Ectodermal cell (in vitro differentiated cells): ENCODE measurements around the gene NMU.
"Not testable (repeated sequence)": the region's sequence is repeated elsewhere in the genome, so short reads cannot be mapped to it uniquely, and the experiment has no call there.

Source experiments
- H3K27ac ChIP-seq: 2 replicates; pipeline ENCODE4 v1.7.0; 2013; ENCODE audit warnings: mild to moderate bottlenecking, low read depth, low read length; ENCODE audit not compliant: insufficient read depth, poor library complexity, severe bottlenecking
- H3K27me3 ChIP-seq: 2 replicates; pipeline ENCODE4 v1.7.0; 2013; ENCODE audit warnings: mild to moderate bottlenecking, low read length; ENCODE audit not compliant: insufficient read depth, control insufficient read depth, poor library complexity, severe bottlenecking
- H3K36me3 ChIP-seq: one replicate; pipeline ENCODE4 v1.7.0; 2013; ENCODE audit warnings: low read length; ENCODE audit not compliant: control insufficient read depth, insufficient read depth
- H3K4me1 ChIP-seq: one replicate; pipeline ENCODE4 v1.7.0; 2013; ENCODE audit warnings: low read length; ENCODE audit not compliant: control insufficient read depth, insufficient read depth
- H3K4me3 ChIP-seq: 2 replicates; pipeline ENCODE4 v1.7.0; 2013; ENCODE audit warnings: low read depth, low read length, control low read depth; ENCODE audit not compliant: insufficient read depth
- H3K9me3 ChIP-seq: 2 replicates; pipeline ENCODE4 v1.7.0; 2013; ENCODE audit warnings: mild to moderate bottlenecking, low read length, moderate library complexity; ENCODE audit not compliant: control insufficient read depth
- WGBS, 2 experiments: methylation state at CpG; one replicate each; pipeline ENCODE4 v1.1.7; 2013; ENCODE audit warnings: missing lambda C conversion rate in 2 of 2; 5-methylcytosine and 5-hydroxymethylcytosine counted together

Gene NMU

DNA sequence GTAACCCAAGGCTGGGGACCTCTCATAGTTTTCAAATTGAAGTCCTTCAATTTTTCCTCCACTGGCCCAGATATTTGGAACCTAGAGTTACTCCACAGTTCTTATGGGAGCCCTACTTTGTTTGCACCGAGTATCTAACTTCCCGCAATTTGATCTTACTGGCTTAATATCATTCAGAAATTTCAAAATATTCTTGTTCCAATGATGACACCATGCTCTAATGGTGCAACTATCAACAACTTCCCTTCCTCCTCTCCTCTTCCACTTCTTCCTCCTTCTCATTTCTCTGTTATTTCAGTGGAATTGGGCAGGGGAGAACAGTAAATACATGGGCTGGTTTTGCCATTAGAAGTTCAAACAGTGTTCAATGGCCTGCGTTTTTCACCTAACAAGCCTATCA is 64.3 kb downstream of the NMU start:
- Histone ChIP-seq H3K4me1 (no peaks in the 10 kb centered on the region), H3K4me3 (no peak overlapping the region), H3K9me3 (no peaks in the 10 kb centered on the region), H3K27me3 (no peaks in the 10 kb centered on the region), H3K36me3 (no peaks in the 10 kb centered on the region), H3K27ac (no peak overlapping the region)
- 94 to 95% methylated on average over 3 of the region's 3 CpGs for WGBS, 2 experiments

DNA sequence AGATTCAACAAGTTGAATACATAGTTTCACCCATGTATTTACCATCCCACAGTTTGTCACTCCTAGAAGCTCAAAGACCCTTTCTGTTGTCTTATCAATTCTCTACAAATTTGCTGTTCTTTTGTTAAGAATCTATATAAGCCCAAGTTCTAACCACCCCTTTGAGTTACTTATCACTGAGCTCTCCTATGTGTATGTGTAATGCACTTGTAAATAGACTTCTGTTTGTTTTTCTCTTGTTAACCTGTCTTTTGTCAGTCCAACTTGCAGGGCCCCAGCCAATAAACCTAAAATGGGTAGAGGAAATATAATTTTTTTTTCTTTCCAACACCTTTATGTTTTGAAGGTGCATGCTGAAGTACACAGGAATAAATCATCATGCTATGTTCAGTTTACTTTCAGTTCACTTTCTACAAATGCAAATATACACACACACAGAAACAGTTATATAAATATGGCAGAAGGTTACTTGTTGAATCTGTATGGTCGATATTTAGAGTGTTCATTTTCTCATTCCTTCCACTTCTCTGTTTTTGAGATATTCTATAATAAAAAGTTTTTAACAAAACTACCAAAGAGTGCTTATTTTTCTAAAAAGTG is 67.1 kb downstream of the NMU start:
- Histone ChIP-seq H3K4me3 (no peak overlapping the region), H3K4me1 (no peaks in the 10 kb centered on the region), H3K9me3 (no peaks in the 10 kb centered on the region), H3K36me3 (no peaks in the 10 kb centered on the region), H3K27ac (no peak overlapping the region), H3K27me3 (no peaks in the 10 kb centered on the region)
- WGBS, 2 experiments, result no CpG with 5 or more reads among the region's 1 CpG

DNA sequence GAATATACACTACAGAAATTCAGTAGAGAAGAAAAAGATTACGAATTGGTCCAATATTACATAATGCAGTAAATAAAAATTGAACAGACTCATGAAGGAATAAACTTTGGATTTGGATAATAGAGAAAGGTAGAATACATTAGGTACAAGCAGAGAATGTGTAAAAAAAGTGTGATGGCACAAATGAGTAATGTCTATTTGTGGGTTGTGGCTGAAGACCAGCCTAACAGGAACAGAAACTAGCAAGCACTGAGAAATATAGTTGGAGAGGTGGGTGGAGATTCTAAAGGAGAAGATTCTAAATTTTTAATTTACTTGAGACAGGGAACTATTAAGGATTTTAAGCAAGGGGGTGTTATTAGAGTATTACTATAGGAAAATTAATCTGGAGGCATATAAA is 74.2 kb downstream of the NMU start:
- Histone ChIP-seq H3K27me3 (no peaks in the 10 kb centered on the region), H3K9me3 (no peaks in the 10 kb centered on the region), H3K36me3 (no peaks in the 10 kb centered on the region), H3K4me3 (no peak overlapping the region), H3K27ac (no peak overlapping the region), H3K4me1 (no peaks in the 10 kb centered on the region)
- WGBS, 2 experiments, result 83 to 100% methylated on average over 1 of the region's 1 CpG

DNA sequence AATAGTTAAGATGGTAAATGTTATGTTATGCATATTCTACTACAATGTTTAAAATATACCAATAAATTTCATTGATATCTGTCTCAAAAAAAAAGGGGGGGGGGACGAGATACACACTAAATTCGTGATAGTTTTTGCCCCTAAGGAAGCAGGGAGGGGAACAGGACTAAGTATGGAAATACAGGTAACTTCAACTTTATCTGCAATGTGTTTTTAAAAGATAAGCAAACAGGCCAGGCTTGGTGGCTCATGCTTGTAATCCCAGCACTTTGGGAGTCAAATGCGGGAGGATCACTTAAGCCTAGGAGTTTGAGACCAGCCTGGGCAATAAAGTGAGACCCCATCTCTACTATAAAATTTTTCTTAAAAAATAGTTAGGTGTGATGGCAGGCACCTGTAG is 76.0 kb downstream of the NMU start:
- no peaks in the 10 kb centered on the region for H3K4me1 ChIP-seq
- H3K27me3 ChIP-seq, result no peaks in the 10 kb centered on the region
- H3K9me3 ChIP-seq, result no peaks in the 10 kb centered on the region
- no peaks in the 10 kb centered on the region for H3K36me3 ChIP-seq
- H3K27ac ChIP-seq, result no peak overlapping the region
- WGBS, 2 experiments, result 96% methylated on average over 3 of the region's 3 CpGs
- H3K4me3 ChIP-seq, result no peak overlapping the region

DNA sequence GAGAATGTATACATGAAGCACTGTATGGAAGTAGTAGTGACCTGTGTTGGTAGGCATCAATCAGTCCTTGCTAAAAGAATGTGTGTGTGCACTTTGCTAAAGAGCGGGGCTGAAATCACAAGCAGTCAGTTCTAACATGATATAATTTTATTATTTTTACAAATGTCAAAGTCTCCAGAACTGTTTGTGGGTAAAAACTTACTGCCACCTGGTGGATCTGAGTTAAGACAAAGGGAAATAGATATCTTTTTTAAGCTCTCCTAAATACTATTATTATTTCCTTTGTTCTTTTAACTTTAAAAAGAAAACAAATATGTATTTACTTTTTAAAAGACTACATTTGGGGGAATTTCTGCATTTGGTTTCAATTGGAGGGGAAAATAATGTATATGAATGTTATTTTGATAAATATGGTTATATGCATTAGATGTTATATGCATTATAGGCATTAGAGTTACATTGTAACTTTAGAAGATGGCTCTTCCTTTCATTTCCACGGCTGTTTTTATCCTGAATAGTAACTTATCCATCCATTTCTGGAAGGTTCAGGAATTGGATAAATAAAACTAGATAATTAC is 81.6 kb downstream of the NMU start:
- WGBS, 2 experiments, result 91% methylated on average over 1 of the region's 2 CpGs; no CpG with 5 or more reads in 1 of the 2 experiments
- no peak overlapping the region for H3K4me3 ChIP-seq

DNA sequence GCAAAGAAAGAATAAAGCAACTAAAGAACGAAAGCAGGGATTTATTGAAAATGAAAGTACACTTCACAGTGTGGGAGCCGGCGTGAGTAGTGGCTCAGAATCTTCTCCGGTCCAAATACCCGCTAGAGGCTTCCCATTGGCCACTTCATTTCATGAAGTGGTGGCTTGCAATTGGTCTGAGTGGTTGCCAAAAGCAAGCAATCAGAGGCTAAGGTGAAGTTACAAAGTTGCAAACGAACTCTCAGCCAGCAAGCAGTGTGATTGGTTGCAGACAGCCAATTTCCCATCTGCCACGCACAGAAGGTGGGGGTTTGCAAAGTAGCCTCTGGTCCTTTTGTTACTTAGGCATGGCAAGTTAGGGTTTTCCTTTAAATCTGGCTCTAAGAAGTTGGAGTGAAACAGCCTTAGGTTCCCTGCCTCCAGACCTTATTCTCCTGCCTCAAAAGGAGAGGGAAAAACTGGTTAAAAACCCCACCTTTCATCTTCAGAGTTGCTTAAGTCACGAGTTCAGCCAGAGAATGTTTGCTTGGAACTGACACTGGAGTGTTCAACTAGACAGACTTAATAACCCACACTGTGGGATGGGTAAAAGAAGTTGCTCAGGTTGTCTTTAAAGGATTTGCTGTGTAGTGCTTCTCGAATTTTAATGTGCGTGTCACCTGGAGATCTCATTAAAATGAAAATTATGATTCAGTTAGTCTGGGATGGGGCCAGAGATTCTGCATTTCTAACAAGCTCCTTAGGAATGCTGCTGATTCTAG is 82.5 kb downstream of the NMU start:
- Histone ChIP-seq H3K9me3 (no peaks in the 10 kb centered on the region), H3K27me3 (no peaks in the 10 kb centered on the region), H3K4me3 (no peak overlapping the region), H3K27ac (no peak overlapping the region), H3K36me3 (no peaks in the 10 kb centered on the region), H3K4me1 (no peaks in the 10 kb centered on the region)
- 77 to 85% methylated on average over 10 of the region's 10 CpGs for WGBS, 2 experiments

More for the DNA sequence above, 81.6 kb downstream of the NMU start:
- H3K27ac ChIP-seq, result no peak overlapping the region
- no peaks in the 10 kb centered on the region for H3K27me3 ChIP-seq
- H3K36me3 ChIP-seq, result no peaks in the 10 kb centered on the region
- H3K9me3 ChIP-seq, result no peaks in the 10 kb centered on the region
- no peaks in the 10 kb centered on the region for H3K4me1 ChIP-seq

DNA sequence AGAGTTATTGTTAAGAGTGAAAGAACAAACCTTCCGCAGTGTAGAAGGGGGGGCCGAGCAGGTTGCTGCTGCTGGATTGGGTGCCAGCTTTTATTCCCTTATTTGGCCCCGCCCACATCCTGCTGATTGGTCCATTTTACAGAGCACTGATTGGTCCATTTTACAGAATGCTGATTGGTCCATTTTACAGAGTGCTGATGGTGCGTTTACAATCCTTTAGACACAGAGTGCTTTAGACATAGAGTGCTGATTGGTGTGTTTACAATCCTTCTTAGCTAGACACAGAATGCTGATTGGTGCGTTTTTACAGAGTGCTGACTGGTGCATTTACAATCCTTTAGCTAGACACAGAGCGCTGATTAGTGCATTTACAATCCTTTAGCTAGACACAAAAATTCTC is 84.1 kb downstream of the NMU start:
- WGBS, 2 experiments, result 90 to 94% methylated on average over 6 of the region's 6 CpGs
- H3K27ac ChIP-seq, H3K36me3 ChIP-seq, H3K4me1 ChIP-seq, H3K4me3 ChIP-seq, H3K9me3 ChIP-seq, H3K27me3 ChIP-seq: not testable (repeated sequence)

DNA sequence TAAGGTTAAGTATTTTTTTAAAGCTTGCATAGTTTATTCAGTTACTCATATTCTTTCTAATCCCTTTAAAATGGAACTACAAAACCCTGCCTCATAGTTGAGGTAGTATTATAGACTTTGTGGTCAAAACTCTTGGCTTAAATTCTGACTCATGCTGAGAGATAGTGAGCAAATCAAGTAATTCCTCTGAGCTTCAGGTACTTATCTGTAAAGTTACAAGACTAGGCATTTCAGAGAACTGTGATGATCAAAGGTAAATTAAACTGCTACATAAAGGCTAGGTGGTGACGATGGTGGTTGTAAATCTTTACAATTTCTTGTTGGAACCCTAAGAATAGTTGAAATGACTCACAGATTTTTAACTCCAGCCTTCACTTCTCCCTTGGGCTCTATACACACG is 86.2 kb downstream of the NMU start:
- H3K9me3 ChIP-seq, result no peaks in the 10 kb centered on the region
- H3K36me3 ChIP-seq, result no peaks in the 10 kb centered on the region
- 84 to 92% methylated on average over 2 of the region's 2 CpGs for WGBS, 2 experiments
- no peaks in the 10 kb centered on the region for H3K27me3 ChIP-seq
- no peak overlapping the region for H3K4me3 ChIP-seq
- H3K4me1 ChIP-seq, result peaks cover 8% of the 10 kb centered on the region
- no peak overlapping the region for H3K27ac ChIP-seq

DNA sequence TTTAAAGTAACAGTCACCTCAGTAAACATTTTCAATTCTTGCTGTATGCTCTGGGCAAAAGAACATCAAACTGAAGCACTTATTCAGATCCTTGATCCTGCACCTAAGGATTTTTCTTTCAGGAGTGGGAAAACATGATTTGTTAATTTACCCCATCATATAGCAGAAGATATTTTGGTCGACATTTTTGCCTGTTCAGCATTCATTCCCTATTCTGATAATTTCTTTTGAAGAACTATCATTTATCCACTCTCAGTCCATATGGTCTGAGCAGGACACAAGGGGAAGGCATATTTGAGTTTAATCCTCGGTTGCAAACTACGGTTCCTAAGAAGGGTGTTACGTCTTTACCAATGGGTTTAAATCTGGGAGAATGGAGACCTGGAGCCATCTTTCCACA is 88.2 kb downstream of the NMU start:
- Histone ChIP-seq H3K36me3 (no peaks in the 10 kb centered on the region), H3K9me3 (no peaks in the 10 kb centered on the region), H3K27ac (no peak overlapping the region), H3K4me1 (peaks cover 8% of the 10 kb centered on the region), H3K4me3 (peak overlapping the region; percentile 76), H3K27me3 (no peaks in the 10 kb centered on the region)
- 82% methylated on average over 4 of the region's 4 CpGs for WGBS, 2 experiments

DNA sequence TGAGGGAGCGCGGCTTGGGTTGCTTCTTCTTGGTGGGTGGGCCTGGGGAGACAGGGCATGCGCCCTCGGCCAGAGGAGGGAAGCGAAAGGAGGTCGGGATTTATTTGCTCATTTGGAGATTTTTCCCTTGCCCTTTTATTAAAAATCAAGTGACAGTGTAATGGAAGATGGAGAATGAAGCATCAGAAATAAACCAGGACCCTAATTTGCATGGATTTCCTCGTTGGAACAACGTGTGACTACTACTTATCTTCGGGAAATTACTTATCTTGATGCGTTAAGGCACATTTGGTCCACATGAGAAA is 88.7 kb downstream of the NMU start:
- WGBS, 2 experiments, result 6% methylated on average over 10 of the region's 10 CpGs

More for the DNA sequence above, 88.7 kb downstream of the NMU start:
- Histone ChIP-seq H3K4me1 (peaks cover 8% of the 10 kb centered on the region), H3K9me3 (no peaks in the 10 kb centered on the region), H3K27ac (peak overlapping the region; percentile 92), H3K36me3 (no peaks in the 10 kb centered on the region), H3K4me3 (peak overlapping the region; percentile 76), H3K27me3 (no peaks in the 10 kb centered on the region)
